ENCODE results near the gene ZBTB16.

The ZBTB16 gene

DNA sequence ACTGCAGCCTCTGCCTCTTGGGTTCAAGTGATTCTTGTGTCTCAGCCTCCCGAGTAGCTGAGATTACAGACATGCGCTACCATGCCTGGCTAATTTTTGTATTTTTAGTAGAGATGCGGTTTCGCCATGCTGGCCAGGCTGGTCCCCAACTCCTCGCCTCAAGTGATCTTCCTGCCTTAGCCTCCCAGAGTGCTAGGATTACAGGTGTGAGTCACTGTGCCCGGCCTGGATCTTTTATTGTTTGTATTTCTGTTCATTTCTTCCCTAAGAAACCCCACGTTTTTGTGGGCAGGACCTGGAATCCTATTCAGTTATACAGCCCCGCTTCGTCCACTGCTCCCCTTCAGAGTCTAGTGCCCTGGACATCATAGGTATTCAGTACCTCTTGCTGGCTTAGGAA is 28.7 kb downstream of the ZBTB16 start:
- peak; percentile 40 for DNase-seq

GRCh38 chr11:114088836-114089235 is 29.3 kb downstream of the ZBTB16 start:
- no peak for DNase-seq

DNA sequence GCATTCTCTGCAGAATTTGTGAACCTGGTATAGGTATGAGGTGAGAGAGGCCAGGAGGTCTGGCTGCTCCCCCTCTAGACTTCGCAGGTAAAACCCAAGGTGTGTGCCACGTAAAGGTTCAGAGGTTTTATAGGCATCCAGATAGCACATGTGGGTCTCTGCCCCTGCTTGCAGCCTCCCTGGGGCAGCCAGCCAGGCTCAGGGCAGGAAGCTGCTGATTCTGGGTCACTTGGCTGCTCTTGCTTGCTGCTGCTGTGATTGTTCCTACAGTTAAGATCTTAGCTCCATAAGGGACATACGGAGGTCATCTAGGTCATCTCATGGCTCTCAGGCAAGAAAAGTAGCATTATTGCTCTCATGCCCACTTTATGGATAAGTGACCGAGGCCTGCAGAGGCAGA is 30.2 kb downstream of the ZBTB16 start:
- no peak for DNase-seq

- DNase-seq, result no peak
Observed at GRCh38 chr11:114090225-114090910, 30.9 kb downstream of the ZBTB16 start.

- no peak for DNase-seq
Observed at GRCh38 chr11:114090976-114091375, 31.5 kb downstream of the ZBTB16 start.

GRCh38 chr11:114091516-114092397 is 32.2 kb downstream of the ZBTB16 start:
- DNase-seq, result no peak

GRCh38 chr11:114092478-114092877 is 33.0 kb downstream of the ZBTB16 start:
- DNase-seq, result no peak

GRCh38 chr11:114092953-114093352 is 33.4 kb downstream of the ZBTB16 start:
- no peak for DNase-seq

DNA sequence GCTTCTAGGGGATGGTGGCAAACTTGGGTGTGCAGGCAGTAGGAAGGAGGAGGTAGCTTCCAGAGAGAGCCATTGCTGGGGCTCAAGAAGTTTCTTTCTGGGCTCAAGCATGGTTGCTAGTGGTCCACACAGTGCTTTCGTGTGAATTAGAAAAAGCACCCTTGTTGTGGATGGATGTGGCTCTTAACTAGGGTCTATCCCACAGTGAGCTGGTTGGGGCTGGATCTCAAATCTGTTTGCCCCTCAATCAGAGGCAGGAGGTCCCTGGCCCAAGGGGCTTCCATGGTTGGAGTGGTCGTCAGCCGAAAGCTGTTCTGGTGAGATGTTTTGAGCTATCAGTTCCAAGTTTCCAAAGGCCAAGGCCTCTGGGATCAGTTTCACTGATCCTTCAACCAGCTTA is 35.0 kb downstream of the ZBTB16 start:
- no peak for DNase-seq

- DNase-seq, result no peak
Observed at GRCh38 chr11:114095899-114096298, 36.4 kb downstream of the ZBTB16 start.

- DNase-seq, result no peak
Observed at GRCh38 chr11:114097832-114098231, 38.3 kb downstream of the ZBTB16 start.

DNA sequence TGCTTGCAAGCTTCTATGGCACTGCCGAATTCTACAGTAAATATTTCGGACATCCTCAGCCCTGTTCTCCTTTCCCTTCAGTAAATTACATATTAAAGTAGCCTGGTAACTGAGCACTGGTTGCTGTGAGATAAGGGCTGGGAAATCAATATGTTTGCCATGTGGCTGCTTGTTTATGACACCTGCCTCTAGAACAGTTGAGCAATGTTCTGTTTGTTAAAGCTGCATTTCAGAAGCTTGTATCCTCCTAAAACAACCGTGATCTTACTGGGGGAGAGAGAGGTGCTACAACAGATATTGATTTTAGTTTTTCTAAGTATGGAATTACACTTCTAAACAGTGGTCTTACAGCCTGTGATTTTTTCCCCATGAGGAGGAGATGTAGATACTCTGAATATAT is 39.4 kb downstream of the ZBTB16 start:
- DNase-seq, result peak; percentile 92

GRCh38 chr11:114099392-114100178 is 40.1 kb downstream of the ZBTB16 start:
- peak; percentile 91 for DNase-seq

GRCh38 chr11:114102993-114103896 is 43.7 kb downstream of the ZBTB16 start:
- DNase-seq, result no peak

DNA sequence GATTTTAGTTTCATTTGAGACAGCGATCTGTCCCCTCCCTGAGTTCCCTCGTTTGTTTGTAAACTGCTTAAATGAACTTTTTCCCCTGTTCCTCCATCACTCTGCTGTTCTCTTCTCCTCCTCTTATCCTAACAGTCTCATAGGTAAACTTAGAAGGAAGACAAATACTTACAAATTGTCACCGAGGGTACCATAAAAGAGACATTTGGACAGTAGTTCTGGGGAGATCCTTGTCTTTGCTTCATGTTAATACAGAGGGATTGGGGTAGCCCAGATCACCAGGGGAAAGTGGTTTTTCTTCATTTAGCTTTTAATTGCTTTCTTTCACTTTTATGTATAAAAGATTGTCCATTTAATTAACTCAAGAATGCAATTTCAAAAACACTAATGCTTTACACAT is 46.1 kb downstream of the ZBTB16 start:
- no peak for DNase-seq

GRCh38 chr11:114106047-114106446 is 46.5 kb downstream of the ZBTB16 start:
- DNase-seq, result no peak

DNA sequence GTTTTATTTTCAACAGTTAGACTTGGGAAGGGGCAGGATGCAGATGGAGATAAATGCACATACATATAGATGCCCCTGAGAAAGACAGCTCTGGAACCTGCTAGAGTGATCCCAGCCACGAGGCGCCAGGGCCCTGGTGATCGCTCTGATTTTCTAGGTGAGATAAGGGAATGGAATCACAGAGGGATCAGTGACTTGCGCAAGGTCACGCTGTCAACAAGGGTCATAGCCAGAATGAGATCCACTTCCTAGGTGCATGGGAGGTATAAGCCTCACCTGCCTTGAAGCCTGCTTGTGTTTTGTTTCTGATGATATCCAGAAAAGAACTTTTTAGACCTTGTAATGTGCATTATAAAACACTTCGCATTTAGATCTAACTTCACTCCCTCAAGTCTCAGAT is 47.5 kb downstream of the ZBTB16 start:
- DNase-seq, result no peak

GRCh38 chr11:114108501-114109205 is 49.1 kb downstream of the ZBTB16 start:
- DNase-seq, result no peak

GRCh38 chr11:114109206-114110090 is 49.9 kb downstream of the ZBTB16 start:
- peak; percentile 21 for DNase-seq

- no peak for DNase-seq
Observed at GRCh38 chr11:114110123-114110522, 50.6 kb downstream of the ZBTB16 start.
